ENCODE measurements around the gene GNGT2.

- TF ChIP-seq EZH2 (IDR thresholded peaks at IDR 0.05; ENCODE audit: borderline replicate concordance): no peak
- no peak for TF ChIP-seq CTCF (IDR thresholded peaks at IDR 0.05; ENCODE audit: poor library complexity)
- no peak for TF ChIP-seq EZH2phosphoT487 (IDR thresholded peaks at IDR 0.05; ENCODE audit: low read depth, severe bottlenecking, unreplicated experiment)
Observed at GRCh38 chr17:49239963-49240362, 29.6 kb upstream of the GNGT2 start.
